Neural progenitor cell (in vitro differentiated cells): ENCODE data around the gene SNX13.

ENCODE experiments used
- EZH2phosphoT487 ChIP-seq: fragments of 200-600 bp; sonication (generic); IDR thresholded peaks from 2 replicates; pipeline ENCODE4 v1.6.1; 2017; ENCODE audit warnings: antibody characterized with exemption
- TF ChIP-seq, protein P1 (sequence below): fragments of 200-600 bp; sonication (generic); IDR thresholded peaks from 2 replicates; pipeline ENCODE4 v1.5.1; 2017; ENCODE audit warnings: antibody characterized with exemption, mild to moderate bottlenecking

DNA sequence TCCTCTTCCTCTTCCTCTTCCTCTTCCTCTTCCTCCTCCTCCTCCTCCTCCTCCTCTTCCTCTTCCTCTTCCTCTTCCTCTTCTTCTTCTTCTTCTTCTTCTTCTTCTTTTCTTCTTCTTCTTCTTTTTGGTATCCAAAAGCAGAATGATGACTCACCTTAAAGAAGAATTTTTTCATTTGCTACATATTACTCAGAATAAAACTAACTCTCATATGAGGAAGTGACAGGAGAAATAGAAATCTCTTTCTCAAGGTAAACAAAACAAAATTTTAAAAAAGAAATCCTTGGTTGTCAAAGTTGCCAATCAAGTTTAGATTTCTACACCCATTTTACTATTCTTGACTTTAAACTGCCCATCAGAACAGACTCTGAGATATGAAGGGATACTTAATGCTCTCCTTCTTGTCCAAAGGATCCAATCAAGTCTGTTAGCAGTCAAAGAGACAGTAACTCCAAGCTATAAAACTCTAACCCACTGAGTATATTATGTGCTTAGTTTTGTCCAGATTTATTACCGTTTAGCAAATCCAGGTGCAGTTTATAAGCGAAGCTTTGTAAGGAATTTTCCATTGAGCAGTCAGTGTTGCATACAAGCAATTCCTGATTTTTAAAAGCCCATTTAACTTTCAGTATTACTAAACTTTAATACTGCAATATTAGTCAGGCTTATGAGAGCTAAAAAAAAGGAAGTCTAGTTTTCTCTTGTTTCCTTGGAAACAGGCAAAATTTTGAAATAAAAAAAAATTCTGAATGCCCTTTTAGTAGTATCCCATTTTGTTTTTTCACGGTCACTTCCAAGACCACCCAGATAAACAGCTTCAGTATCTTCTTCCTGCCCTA lies 43.1 kb upstream of the SNX13 start:
- TF ChIP-seq, protein P1, sequence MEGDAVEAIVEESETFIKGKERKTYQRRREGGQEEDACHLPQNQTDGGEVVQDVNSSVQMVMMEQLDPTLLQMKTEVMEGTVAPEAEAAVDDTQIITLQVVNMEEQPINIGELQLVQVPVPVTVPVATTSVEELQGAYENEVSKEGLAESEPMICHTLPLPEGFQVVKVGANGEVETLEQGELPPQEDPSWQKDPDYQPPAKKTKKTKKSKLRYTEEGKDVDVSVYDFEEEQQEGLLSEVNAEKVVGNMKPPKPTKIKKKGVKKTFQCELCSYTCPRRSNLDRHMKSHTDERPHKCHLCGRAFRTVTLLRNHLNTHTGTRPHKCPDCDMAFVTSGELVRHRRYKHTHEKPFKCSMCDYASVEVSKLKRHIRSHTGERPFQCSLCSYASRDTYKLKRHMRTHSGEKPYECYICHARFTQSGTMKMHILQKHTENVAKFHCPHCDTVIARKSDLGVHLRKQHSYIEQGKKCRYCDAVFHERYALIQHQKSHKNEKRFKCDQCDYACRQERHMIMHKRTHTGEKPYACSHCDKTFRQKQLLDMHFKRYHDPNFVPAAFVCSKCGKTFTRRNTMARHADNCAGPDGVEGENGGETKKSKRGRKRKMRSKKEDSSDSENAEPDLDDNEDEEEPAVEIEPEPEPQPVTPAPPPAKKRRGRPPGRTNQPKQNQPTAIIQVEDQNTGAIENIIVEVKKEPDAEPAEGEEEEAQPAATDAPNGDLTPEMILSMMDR, result no peak
- TF ChIP-seq EZH2phosphoT487, result no peak
